ENCODE measurements around the gene NSG1. TPM values are rescaled to one million over a fixed set of nuclear protein-coding genes. Genes with fewer than 3 reads are reported as not detected.
"Not testable (repeated sequence)": the region's sequence is repeated elsewhere in the genome, so short reads cannot be mapped to it uniquely, and the experiment has no call there.

The NSG1 gene
- total RNA-seq, 2 donors from 2014 or later = 0.42 to 0.57 TPM

DNA sequence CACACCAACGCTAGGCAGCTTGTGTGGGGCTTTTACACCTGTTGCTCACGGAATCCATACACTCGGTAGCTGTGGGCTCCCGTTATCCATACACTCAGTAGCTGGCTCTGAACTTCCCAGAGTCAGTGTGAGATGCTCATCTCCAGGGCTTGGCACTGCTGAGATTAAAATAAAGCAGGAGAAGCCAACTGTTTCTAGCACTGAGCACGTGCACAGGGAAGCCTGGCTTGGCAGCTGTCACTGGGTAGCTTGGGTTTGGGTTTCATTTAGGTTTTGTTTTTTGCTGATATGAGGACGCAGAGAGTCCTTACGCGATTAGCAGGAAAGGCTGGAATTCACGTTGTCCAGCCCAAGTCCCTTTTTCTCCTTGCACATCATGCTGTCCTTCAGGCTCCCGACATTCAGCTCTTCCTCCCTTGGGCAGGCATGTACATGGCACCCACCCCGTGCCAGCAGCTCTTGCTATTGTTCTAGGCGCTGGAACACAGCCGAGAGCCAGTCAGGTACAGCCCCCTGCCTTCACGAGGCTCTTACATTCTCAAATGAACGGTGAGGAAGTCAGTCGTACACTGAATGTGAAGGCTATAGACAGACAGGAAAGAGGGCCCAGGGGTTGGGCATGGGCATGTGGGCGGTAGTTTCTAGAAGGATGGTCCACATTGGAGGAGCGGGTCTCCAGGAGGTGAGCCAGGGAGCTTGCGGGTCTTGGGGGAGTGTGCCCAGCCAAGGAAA, 25.9 kb downstream of the NSG1 start:
- peak; percentile 30 for DNase-seq (ENCODE audit: low spot score)
- intact Hi-C loops (cut with DNase I) = no loop called here

DNA sequence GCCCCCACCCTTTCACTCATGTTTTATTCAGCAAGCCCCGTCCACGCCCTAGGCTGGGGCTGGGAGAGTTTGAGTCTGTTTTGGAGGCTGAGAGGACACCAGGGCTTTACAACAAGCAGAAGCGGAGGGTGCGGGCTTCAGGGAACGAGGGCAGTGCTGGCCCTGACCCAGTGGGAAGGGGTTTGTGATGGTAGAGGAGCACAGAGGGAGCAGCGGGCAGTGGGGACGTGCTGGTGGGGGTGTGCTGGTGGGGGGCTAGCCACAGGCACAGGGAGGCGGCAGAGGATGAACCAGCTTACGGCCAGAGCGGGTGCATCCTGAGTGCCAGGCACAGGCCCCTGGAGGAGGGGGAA, 26.4 kb downstream of the NSG1 start:
- DNase-seq (ENCODE audit: low spot score) = peak; percentile 63
- intact Hi-C loops (cut with DNase I) = no loop called here

DNA sequence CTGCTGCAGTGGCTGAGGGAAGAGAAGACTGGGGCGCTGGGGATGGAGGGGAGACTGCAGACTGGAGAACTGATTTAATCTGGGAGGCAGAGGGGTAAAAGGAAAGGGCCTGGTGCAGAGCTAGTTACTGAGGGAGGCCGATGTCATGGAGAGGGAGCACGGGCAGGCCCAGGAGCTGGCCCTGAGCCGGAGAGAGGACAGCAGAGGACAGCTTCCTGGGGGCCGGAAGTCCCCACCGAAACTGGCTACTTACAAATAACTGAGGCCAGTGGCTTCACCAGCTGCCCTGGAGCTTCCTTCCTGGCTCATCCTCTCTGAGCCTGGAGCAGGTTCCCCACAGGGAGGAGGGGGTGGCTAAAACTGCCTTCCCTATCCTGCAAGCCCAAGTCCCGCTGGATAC, 26.9 kb downstream of the NSG1 start:
- peak; percentile 56 for DNase-seq (ENCODE audit: low spot score)

DNA sequence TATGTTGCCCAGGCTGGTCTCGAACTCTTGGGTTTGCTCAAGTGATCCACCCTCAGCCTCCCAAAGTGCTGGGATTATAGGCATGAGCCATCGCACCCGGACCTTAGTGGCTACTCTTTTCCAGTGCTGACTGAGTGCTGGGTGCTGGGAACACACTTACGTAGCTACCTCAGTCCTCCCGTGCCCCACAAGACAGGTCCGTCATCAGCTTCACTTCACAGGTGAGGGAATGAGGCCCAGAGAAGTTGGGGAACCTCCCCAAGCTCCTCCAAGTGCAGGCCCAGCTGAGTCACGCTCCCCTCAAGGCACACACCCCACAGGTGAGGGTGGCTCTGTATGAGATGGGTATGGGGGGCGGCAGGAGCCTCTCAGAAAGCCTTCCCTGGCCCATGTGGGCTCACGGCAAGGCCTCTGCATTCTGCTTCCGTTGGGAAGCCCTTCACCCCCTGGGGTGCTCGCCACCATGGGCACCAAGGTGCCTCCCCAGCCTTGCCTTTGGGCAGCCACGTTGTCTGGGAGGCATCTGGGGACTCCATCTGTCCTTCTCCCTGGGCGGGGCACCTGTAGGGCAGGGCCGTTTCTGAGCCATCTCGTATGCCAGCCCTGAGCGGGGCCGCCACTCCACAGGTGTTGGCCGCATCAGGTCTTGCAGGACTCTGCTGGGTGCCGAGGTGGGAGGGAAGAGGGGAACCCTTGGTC, 28.4 kb downstream of the NSG1 start:
- peak; percentile 61 for DNase-seq (ENCODE audit: low spot score)
- intact Hi-C loops (cut with DNase I) = no loop called here

More for the DNA sequence above, 26.9 kb downstream of the NSG1 start:
- intact Hi-C loops (cut with DNase I) = no loop called here

DNA sequence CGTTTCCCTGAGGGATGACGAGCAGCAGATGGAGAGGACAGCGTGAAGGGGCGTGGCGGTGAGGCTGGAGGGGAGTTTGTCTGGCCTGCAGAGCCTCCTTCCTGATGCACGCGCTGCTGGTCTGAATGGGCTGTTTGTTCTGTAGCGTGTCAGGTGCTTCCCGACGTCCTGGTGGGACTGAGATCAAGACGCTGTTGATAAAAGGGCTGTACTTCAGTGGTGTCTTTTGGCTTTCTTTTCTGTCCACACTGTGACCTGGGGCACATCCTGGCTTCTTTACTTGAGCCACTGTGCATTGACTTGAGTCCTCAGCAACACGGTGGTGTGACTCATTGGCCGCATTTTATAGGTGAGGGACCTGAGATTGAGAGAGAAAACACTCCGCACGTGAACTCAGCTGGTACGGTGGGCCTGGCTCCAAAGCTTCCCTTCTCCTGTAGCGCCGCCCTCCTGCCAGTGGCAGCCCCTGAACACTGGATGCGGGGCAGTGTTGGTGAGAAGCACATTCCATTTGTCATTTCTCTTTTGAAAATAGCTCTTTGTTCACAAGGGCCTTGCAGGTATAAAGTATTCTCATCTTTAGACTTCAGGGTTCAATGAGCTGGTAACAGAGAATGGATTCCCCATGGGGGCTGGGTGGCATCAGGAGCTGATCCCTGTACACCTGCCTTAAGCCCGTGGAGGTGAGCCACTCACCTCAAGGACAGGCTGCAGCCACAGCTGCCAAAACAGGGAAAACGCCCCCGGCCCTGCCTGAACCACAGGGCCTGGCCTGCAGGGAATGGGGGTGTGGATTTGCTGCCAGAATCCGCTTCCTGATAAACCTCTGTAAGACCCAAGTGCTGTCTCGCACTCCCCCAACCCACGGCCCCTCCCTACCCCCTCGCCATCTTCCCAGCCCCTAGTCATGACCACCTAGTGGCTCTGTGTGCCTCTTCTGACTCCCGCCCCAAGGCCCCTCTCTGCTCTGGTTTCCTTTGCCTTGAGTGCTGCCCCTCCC, 29.2 kb downstream of the NSG1 start:
- intact Hi-C loops (cut with DNase I) = no loop called here
- DNase-seq (ENCODE audit: low spot score) = peak; percentile 60

DNA sequence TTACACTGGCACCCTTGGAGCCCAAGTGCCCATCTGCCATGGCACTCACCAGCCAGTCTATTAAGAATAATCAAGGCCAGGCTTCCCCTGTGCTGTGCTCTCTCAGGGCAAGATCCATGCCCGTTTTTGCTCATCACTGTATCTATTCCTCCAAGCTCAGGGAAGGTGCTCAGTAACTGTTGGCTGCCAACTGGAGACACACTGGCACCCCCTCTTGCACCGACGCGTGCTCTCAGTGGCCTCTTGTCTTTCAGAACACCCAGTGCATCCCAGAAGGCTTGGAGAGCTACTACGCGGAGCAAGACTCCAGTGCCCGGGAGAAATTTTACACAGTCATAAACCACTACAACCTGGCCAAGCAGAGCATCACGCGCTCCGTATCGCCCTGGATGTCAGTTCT, 30.1 kb downstream of the NSG1 start:
- peak; percentile 16 for DNase-seq (ENCODE audit: low spot score)
- intact Hi-C loops (cut with DNase I) = no loop called here

DNA sequence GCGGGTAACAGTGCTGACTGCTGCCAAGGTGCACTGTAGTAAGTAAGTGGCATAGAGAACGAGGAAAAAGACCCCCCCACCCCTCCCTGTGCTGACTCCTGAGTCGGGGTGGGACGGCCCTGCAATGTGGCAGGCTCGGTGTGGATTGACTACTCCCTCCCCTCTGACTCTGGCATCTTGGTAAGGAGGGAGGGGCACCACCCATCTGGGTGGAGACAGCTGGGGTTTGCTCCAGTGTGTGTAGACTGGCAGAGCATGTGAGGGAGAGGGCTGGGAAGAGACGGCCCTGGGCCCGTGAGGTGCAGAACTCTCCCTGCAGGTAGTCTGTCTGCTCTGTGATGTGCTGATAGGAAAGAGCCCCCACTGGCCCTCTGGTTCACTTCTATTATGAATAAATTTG, 31.0 kb downstream of the NSG1 start:
- intact Hi-C loops (cut with DNase I) = no loop called here
- peak; percentile 32 for DNase-seq (ENCODE audit: low spot score)

DNA sequence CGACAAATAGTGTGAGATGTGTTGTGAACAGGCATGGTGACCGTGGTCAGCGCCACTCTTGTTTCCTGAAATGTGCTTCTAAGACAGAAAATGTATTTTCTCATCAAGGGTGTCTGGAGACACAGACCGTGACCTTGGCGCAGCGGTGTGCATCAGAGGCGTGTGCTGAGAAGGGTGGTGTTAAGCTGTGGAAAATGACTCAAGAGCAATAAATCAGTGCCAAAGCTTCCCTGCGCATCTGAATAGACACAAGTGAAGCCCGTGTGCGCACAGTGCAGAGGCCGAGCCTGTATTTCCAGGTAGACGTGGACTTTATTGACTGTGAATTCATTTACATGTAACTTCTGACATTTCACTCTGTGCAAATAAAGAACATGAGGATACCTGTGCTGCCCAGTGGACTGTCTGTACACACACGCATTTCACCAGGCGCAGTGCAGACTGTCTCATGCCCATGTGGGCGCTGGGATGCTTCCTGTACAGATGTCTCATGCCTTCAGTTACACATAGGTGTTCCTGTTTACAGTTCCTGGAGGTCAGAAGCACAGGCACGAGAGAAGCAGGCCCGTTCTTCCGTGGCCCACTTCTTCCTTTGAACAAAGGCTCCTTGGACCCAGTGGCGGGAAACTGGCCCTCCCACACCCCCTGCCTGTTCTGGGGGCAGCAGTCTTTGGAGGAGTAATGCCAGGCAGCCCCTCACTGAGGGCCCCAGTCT, 31.9 kb downstream of the NSG1 start:
- intact Hi-C loops (cut with DNase I) = no loop called here
- peak; percentile 43 for DNase-seq (ENCODE audit: low spot score)

DNA sequence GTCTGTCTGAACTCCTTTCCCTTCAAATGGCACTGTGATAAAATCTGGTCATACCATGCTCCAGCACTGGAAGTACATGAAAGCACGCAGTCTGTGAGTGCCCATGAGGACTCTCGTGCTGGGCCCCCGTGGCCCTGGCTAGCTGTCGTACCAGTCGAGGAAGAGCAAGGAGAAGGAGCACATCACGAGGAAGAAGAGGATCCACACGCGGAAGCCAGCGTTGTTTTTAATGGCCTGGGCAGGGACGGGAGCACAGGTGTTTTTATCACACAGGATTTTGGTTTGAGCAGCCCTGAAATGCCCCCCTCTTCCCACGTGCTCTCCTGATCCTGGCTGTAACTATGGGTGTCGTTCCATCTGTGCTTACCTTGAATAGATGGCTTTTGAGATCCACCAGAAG, 33.0 kb downstream of the NSG1 start:
- DNase-seq (ENCODE audit: low spot score) = peak; percentile 61
- intact Hi-C loops (cut with DNase I) = no loop called here

DNA sequence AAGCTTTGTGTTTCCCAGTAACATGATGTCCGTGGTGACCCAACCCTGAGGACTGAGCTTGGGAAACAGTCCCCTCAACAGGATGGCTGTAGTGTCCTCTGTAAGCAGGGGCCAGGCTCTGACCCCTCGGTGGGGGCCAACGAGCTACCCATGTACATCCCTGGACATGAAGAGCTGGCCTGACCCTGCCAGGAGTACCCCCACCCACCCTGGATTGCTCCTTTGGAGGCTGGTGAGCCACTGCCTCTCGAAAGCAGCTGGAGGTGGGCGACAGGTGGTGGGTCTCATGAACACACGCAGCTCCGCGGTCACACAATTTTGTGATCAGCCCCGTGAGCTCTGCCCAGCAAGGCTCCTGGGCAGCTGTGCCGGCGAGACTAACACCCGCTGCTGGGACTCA, 33.5 kb downstream of the NSG1 start:
- DNase-seq (ENCODE audit: low spot score) = peak; percentile 24
- intact Hi-C loops (cut with DNase I) = no loop called here

DNA sequence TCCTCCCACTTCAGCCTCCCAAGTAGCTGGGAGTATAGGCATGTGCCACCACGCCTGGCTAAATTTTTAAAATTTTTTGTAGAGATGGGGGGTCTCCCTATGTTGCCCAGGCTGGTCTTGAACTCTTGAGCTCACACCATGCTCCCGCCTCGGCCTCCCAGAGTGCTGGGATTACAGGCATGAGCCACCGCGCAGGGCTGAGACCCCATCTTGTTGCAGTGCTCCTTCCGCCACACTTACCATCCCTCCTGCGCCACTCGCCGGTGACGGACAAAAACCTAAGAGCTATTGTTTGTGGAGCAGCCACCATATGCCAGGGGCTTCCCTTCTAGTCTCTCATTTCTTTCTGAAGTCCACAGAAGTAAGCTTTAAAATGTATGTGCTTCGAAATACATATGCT, 34.5 kb downstream of the NSG1 start:
- peak; percentile 51 for DNase-seq (ENCODE audit: low spot score)
- intact Hi-C loops (cut with DNase I) = no loop called here

DNA sequence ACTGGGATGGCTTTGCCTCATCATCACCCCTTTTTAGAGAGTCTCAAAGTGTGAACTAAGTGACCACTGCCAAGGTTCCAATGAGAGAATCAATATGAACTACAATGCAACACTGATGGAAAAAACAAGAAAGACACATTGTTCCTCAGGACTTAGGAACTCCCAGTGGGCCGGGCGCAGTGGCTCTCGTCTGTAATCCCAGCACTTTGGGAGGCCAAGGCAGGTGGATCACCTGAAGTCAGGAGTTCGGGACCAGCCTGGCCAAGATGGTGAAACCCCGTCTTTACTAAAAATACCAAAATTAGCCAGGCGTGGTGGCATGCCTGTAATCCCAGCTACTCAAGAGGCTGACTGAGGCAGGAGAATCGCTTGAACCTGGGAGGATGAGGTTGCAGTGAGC, 35.2 kb downstream of the NSG1 start:
- intact Hi-C loops (cut with DNase I) = not testable (repeated sequence)

DNA sequence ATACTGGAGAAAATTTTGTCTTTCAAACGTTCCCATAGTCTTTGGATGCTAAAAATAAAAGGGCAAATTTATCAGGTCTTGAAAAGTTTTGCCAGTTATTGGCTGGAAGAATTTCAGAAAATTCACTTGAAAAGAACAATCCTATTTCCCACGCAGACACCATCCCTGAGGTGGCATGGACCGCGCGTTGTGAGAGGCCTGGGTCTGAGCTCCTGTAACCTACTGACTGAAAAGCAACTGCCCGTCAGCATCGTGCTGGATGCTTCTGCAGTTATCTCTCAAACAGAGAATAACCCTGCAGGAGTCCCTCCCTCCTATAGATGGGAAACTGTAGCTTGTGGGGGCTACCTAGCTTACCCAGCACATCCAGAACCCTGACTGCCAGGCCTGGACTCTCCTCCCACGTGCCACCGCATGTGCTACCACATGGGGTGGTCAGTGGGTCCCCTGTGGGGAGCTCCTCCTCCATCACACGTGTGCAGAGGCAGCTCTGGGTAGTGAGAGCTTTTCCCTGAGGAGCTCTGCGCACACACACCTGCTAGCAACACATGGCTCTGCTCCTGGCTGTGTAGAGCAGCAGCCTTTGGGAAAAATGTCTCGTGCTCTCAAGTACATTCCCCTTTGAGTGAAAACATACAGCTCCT, 36.1 kb downstream of the NSG1 start:
- peak; percentile 51 for DNase-seq (ENCODE audit: low spot score)
- intact Hi-C loops (cut with DNase I) = no loop called here

More for the DNA sequence above, 35.2 kb downstream of the NSG1 start:
- peak; percentile 26 for DNase-seq (ENCODE audit: low spot score)

DNA sequence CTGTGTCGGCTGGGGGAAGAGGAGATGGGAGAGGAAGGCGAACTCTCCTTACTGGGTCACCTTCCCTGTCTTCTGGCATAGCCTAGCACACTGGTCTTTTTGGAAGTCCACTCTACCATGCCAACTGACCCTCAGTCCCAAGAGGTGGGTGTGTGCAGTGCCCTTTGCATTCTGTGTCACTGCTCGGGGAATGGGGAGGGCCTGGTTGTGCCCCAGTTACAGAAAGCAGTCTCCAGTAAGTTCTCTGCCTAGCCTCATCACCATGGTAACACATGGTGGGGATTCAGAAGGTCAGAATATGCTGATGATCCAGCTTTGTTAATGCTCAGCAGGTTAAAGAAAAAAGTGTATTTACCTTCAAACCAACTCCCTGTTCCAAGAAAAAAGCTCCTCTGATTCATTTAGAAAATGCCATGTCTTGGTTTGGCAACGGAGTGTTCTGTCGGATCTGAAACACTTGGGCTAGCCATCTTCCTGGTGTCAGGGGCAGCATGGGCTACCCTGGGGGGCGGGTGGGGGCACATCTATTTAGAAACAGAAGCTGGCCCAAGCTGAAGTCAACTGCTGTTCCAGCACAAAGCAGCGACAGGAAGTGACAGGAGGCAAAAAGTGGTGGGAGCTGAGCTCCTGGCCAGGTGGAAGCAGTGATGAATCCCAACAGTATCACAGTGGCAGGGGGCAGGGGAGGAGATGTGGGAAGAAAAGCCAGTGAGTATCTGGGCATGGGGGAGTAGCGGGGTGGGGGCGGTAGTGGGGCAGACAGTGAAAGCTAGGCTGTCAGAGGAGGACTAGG, 37.0 kb downstream of the NSG1 start:
- DNase-seq (ENCODE audit: low spot score) = peak; percentile 41
- intact Hi-C loops (cut with DNase I) = no loop called here

DNA sequence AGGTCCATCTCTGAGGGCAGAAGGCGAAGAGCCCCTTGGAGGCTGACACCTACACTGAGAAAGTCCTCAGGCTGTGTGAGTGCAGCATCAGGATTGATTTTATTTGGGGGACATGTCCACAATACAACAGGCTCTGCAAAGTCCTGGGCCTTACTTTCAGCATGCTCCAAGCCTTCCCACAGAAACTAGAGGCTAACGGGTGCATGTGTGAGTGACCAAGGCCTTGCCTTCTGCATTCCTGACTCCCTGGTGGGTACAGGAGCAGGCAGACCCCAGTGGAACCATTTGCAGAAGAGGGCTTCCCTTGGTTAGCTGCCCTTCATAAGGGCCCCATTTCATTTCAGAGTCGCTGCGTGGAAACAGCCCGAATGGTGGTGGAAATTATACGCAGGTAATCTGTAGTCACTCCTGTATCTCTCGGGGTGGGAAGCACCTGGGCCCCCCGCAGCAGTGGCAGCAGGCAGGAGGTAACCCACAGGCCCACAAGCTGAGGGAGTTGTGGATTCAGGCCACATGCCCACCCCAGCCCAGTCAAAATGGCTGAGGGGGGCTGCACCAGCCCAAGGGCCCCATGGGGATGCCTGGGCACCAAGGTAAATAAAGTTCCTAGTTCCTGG, 37.7 kb downstream of the NSG1 start:
- peak; percentile 64 for DNase-seq (ENCODE audit: low spot score)
- intact Hi-C loops (cut with DNase I) = no loop called here

DNA sequence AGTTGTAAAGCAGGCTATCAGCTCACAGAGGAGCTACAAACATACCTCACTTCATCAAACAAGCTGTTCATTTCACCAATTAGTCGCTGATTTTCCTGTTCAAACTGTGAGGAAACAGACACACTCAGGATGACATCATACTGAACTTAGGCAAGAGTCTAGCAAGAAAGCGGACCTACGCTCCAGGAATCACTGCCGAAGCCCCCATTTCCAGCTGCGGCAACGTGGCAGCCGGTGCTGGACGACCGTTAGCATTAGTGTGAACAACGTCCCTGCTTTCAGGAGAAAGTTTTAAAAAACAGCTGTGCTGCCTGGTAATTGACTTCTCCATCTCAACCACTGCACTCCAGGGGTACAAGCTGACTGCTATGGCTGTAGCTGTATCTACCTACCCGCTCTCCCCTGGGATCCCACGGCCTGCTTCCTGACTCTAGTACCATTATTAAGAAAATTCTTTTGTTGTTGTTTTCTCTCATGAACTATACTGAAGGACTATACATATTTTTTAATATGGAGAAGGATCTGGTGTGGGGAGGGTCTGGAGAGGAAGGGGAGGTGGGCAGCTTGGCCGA, 38.3 kb downstream of the NSG1 start:
- DNase-seq (ENCODE audit: low spot score) = peak; percentile 55
- intact Hi-C loops (cut with DNase I) = no loop called here

DNA sequence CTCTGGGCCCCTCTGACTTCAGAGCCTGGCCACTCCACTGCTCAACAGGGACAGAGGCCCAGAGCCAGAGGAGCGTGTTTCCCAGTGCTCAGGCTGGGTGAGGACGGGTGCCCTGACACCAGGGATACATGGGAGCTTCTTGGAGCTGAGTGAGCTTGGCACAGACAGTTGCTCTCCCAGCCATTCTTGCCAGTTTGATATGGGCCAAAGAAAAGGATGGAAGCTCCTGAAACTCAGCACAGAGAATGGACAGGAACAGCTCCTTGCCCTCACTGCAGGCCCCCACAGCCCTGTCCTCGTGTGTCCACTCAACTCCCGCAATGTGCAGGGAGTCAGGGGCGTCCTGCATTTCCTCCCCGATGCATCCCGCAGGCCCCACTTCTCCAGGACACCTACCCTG, 38.8 kb downstream of the NSG1 start:
- intact Hi-C loops (cut with DNase I) = no loop called here
- peak; percentile 60 for DNase-seq (ENCODE audit: low spot score)

All from posterior vena cava (tissue), 2 donors.